Esophagus muscularis mucosa (tissue), 4 donors: ENCODE data around the gene ZMIZ1.

Source experiments
- EP300 ChIP-seq: sonication (generic); formaldehyde crosslinking; IDR thresholded peaks from one replicate; pipeline ENCODE4 v1.6.1; 2017; ENCODE audit warnings: antibody characterized with exemption
- POLR2AphosphoS5 ChIP-seq, 2 donors: sonication (generic); formaldehyde crosslinking; IDR thresholded peaks; one replicate each; pipeline ENCODE4 v1.6.1; 2017; ENCODE audit warnings: antibody characterized with exemption in 2 of 2
- TF ChIP-seq, protein P1 (sequence below), 3 experiments: fragments of 200-600 bp in 2 of 3; fragments of 450-650 bp in 1 of 3; sonication (generic) in 2 of 3; IDR thresholded peaks; one replicate each; pipeline ENCODE4 v1.5.1; 2017 to 2019; ENCODE audit warnings: antibody characterized with exemption in 3 of 3, mild to moderate bottlenecking in 2 of 3, moderate library complexity in 1 of 3

DNA sequence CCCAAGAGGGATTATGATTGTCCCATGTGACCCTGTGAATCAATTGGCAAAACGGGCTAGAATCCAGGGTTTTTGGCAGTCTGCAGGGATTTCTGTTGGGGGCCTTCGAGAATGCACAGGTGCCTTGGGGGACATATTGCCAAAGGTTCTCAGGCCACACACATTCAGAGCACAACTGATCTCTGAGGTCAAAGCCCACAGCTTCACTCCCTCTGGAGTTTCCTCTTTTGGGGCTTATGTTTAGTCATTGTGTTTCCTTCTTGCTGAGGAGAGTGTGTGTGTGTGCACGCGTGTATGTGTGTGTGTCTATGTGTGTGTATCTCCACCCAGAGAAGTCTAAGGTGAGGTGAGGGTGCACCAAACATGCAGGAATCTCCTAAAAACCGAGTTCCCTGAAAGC is 287.3 kb downstream of the ZMIZ1 start:
- no peak for TF ChIP-seq POLR2AphosphoS5 (IDR thresholded peaks at IDR 0.05)
- TF ChIP-seq, protein P1, sequence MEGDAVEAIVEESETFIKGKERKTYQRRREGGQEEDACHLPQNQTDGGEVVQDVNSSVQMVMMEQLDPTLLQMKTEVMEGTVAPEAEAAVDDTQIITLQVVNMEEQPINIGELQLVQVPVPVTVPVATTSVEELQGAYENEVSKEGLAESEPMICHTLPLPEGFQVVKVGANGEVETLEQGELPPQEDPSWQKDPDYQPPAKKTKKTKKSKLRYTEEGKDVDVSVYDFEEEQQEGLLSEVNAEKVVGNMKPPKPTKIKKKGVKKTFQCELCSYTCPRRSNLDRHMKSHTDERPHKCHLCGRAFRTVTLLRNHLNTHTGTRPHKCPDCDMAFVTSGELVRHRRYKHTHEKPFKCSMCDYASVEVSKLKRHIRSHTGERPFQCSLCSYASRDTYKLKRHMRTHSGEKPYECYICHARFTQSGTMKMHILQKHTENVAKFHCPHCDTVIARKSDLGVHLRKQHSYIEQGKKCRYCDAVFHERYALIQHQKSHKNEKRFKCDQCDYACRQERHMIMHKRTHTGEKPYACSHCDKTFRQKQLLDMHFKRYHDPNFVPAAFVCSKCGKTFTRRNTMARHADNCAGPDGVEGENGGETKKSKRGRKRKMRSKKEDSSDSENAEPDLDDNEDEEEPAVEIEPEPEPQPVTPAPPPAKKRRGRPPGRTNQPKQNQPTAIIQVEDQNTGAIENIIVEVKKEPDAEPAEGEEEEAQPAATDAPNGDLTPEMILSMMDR (IDR thresholded peaks at IDR 0.05) = no peak
- TF ChIP-seq EP300 = no peak
